ENCODE data around the gene AK5. TPM values are rescaled to one million over a fixed set of nuclear protein-coding genes. Genes with fewer than 3 reads are reported as not detected.

AK5 gene
- total RNA-seq, 1 donor from 2014 or later: 0.91 TPM

- DNase-seq: no peak
- Mint-ChIP-seq H3K27ac (ENCODE audit: unreplicated experiment) (no peak overlapping the region), H3K9me3 (ENCODE audit: unreplicated experiment) (peaks cover 3% of the 10 kb centered on the region), H3K4me3 (ENCODE audit: unreplicated experiment) (no peak overlapping the region), H3K36me3 (ENCODE audit: unreplicated experiment) (no peaks in the 10 kb centered on the region), H3K4me1 (ENCODE audit: low read depth, unreplicated experiment) (peaks cover 7% of the 10 kb centered on the region), H3K27me3 (ENCODE audit: unreplicated experiment) (peaks cover 9% of the 10 kb centered on the region)
- no peak for TF ChIP-seq CTCF (IDR thresholded peaks at IDR 0.05; ENCODE audit: partially characterized antibody, unreplicated experiment)
These were observed 73.2 kb downstream of the AK5 start for GRCh38 chr1:77355010-77355409.

- Mint-ChIP-seq H3K27ac (ENCODE audit: unreplicated experiment) (no peak overlapping the region), H3K36me3 (ENCODE audit: unreplicated experiment) (no peaks in the 10 kb centered on the region), H3K9me3 (ENCODE audit: unreplicated experiment) (no peaks in the 10 kb centered on the region), H3K4me3 (ENCODE audit: unreplicated experiment) (no peak overlapping the region), H3K27me3 (ENCODE audit: unreplicated experiment) (peaks cover 2% of the 10 kb centered on the region), H3K4me1 (ENCODE audit: low read depth, unreplicated experiment) (no peaks in the 10 kb centered on the region)
- no peak for DNase-seq
- TF ChIP-seq CTCF (IDR thresholded peaks at IDR 0.05; ENCODE audit: partially characterized antibody, unreplicated experiment): no peak
These were observed 74.3 kb downstream of the AK5 start for GRCh38 chr1:77356136-77356535.

GRCh38 chr1:77360256-77360655 lies 78.4 kb downstream of the AK5 start:
- DNase-seq: no peak
- H3K4me3 Mint-ChIP-seq (ENCODE audit: unreplicated experiment): no peak overlapping the region
- no peaks in the 10 kb centered on the region for H3K36me3 Mint-ChIP-seq (ENCODE audit: unreplicated experiment)
- no peak for TF ChIP-seq CTCF (IDR thresholded peaks at IDR 0.05; ENCODE audit: partially characterized antibody, unreplicated experiment)
- no peaks in the 10 kb centered on the region for H3K9me3 Mint-ChIP-seq (ENCODE audit: unreplicated experiment)
- H3K27me3 Mint-ChIP-seq (ENCODE audit: unreplicated experiment): no peaks in the 10 kb centered on the region
- H3K4me1 Mint-ChIP-seq (ENCODE audit: low read depth, unreplicated experiment): no peaks in the 10 kb centered on the region
- H3K27ac Mint-ChIP-seq (ENCODE audit: unreplicated experiment): no peak overlapping the region

GRCh38 chr1:77361621-77362020 lies 79.8 kb downstream of the AK5 start:
- no peak overlapping the region for H3K27ac Mint-ChIP-seq (ENCODE audit: unreplicated experiment)
- no peaks in the 10 kb centered on the region for H3K36me3 Mint-ChIP-seq (ENCODE audit: unreplicated experiment)
- DNase-seq: no peak
- no peak overlapping the region for H3K4me3 Mint-ChIP-seq (ENCODE audit: unreplicated experiment)
- H3K27me3 Mint-ChIP-seq (ENCODE audit: unreplicated experiment): no peaks in the 10 kb centered on the region
- no peak for TF ChIP-seq CTCF (IDR thresholded peaks at IDR 0.05; ENCODE audit: partially characterized antibody, unreplicated experiment)
- H3K4me1 Mint-ChIP-seq (ENCODE audit: low read depth, unreplicated experiment): no peaks in the 10 kb centered on the region
- no peaks in the 10 kb centered on the region for H3K9me3 Mint-ChIP-seq (ENCODE audit: unreplicated experiment)

GRCh38 chr1:77370161-77370560 lies 88.3 kb downstream of the AK5 start:
- TF ChIP-seq CTCF (IDR thresholded peaks at IDR 0.05; ENCODE audit: partially characterized antibody, unreplicated experiment): no peak
- no peak overlapping the region for H3K27ac Mint-ChIP-seq (ENCODE audit: unreplicated experiment)
- H3K36me3 Mint-ChIP-seq (ENCODE audit: unreplicated experiment): no peaks in the 10 kb centered on the region

More at GRCh38 chr1:77370161-77370560, 88.3 kb downstream of the AK5 start:
- H3K9me3 Mint-ChIP-seq (ENCODE audit: unreplicated experiment): no peaks in the 10 kb centered on the region
- no peaks in the 10 kb centered on the region for H3K4me1 Mint-ChIP-seq (ENCODE audit: low read depth, unreplicated experiment)
- no peak overlapping the region for H3K4me3 Mint-ChIP-seq (ENCODE audit: unreplicated experiment)
- H3K27me3 Mint-ChIP-seq (ENCODE audit: unreplicated experiment): no peaks in the 10 kb centered on the region
- DNase-seq: no peak

All from glutamatergic neuron (in vitro differentiated cells).